ENCODE measurements around the gene MAST4.

Gene MAST4

GRCh38 chr5:66704790-66705425 lies 108.7 kb downstream of the MAST4 start:
- DNase-seq: no peak

- DNase-seq: no peak
These were observed 112.2 kb downstream of the MAST4 start for GRCh38 chr5:66708368-66708767.

GRCh38 chr5:66710557-66711088 lies 114.4 kb downstream of the MAST4 start:
- DNase-seq: no peak

- no peak for DNase-seq
These were observed 117.8 kb downstream of the MAST4 start for GRCh38 chr5:66713998-66714397.

- no peak for DNase-seq
These were observed 121.5 kb downstream of the MAST4 start for GRCh38 chr5:66717455-66718373.

- DNase-seq: no peak
These were observed 122.3 kb downstream of the MAST4 start for GRCh38 chr5:66718374-66719002.

GRCh38 chr5:66720780-66721179 lies 124.6 kb downstream of the MAST4 start:
- DNase-seq: no peak

GRCh38 chr5:66722686-66723085 lies 126.5 kb downstream of the MAST4 start:
- no peak for DNase-seq

GRCh38 chr5:66724349-66725139 lies 128.4 kb downstream of the MAST4 start:
- no peak for DNase-seq

- DNase-seq: no peak
These were observed 131.4 kb downstream of the MAST4 start for GRCh38 chr5:66727630-66728029.

- no peak for DNase-seq
These were observed 131.9 kb downstream of the MAST4 start for GRCh38 chr5:66728049-66728448.

- no peak for DNase-seq
These were observed 140.9 kb downstream of the MAST4 start for GRCh38 chr5:66737096-66737495.

- DNase-seq: no peak
These were observed 141.9 kb downstream of the MAST4 start for GRCh38 chr5:66738136-66738535.

GRCh38 chr5:66739021-66739420 lies 142.8 kb downstream of the MAST4 start:
- no peak for DNase-seq

- no peak for DNase-seq
These were observed 143.8 kb downstream of the MAST4 start for GRCh38 chr5:66739951-66740350.

GRCh38 chr5:66741394-66741793 lies 145.2 kb downstream of the MAST4 start:
- DNase-seq: no peak

GRCh38 chr5:66742083-66742895 lies 146.1 kb downstream of the MAST4 start:
- DNase-seq: no peak

- no peak for DNase-seq
These were observed 146.7 kb downstream of the MAST4 start for GRCh38 chr5:66742896-66743247.

- DNase-seq: no peak
These were observed 147.2 kb downstream of the MAST4 start for GRCh38 chr5:66743344-66743743.

- DNase-seq: no peak
These were observed 147.8 kb downstream of the MAST4 start for GRCh38 chr5:66744040-66744439.

GRCh38 chr5:66745297-66745696 lies 149.1 kb downstream of the MAST4 start:
- DNase-seq: no peak

- no peak for DNase-seq
These were observed 151.4 kb downstream of the MAST4 start for GRCh38 chr5:66747607-66748006.
